ENCODE data around the gene AFDN. TPM values are rescaled to one million over a fixed set of nuclear protein-coding genes. Genes with fewer than 3 reads are reported as not detected.

The AFDN gene
- total RNA-seq, 4 donors from 2014 or later = 133 to 391 (median 148) TPM

GRCh38 chr6:167937948-167938911 lies 111.5 kb downstream of the AFDN start:
- H3K4me3 ChIP-seq = no peak overlapping the region
- WGBS = 65% methylated on average over 5 of the region's 5 CpGs
- no peaks in the 10 kb centered on the region for H3K27me3 ChIP-seq
- TF ChIP-seq POLR2A (IDR thresholded peaks at IDR 0.05) (no peak), CTCF (IDR thresholded peaks at IDR 0.05) (no peak), EP300 (IDR thresholded peaks at IDR 0.05) (no peak), POLR2AphosphoS5 (IDR thresholded peaks at IDR 0.05) (no peak)
- no peak for DNase-seq (ENCODE audit: low spot score in 2 of 2)
- peaks cover 9% of the 10 kb centered on the region for H3K4me1 ChIP-seq
- no peaks in the 10 kb centered on the region for H3K9me3 ChIP-seq
- no peaks in the 10 kb centered on the region for H3K36me3 ChIP-seq
- peak overlapping the region; percentile 5 for H3K27ac ChIP-seq

GRCh38 chr6:167941822-167942221 lies 115.1 kb downstream of the AFDN start:
- WGBS = 86% methylated on average over 3 of the region's 3 CpGs
- Histone ChIP-seq H3K27me3 (no peaks in the 10 kb centered on the region), H3K4me1 (peaks cover 9% of the 10 kb centered on the region), H3K36me3 (peaks cover 31% of the 10 kb centered on the region), H3K27ac (no peak overlapping the region), H3K4me3 (no peak overlapping the region), H3K9me3 (no peaks in the 10 kb centered on the region)
- TF ChIP-seq CTCF (IDR thresholded peaks at IDR 0.05) (no peak), EP300 (IDR thresholded peaks at IDR 0.05) (no peak), POLR2A (IDR thresholded peaks at IDR 0.05) (no peak), POLR2AphosphoS5 (IDR thresholded peaks at IDR 0.05) (no peak)
- DNase-seq (ENCODE audit: low spot score in 2 of 2) = no peak

GRCh38 chr6:167944130-167944529 lies 117.4 kb downstream of the AFDN start:
- no peak overlapping the region for H3K4me3 ChIP-seq
- no peaks in the 10 kb centered on the region for H3K4me1 ChIP-seq
- WGBS = 89% methylated on average over 4 of the region's 4 CpGs
- no peak for DNase-seq (ENCODE audit: low spot score in 2 of 2)
- H3K27ac ChIP-seq = no peak overlapping the region
- H3K36me3 ChIP-seq = peaks cover 54% of the 10 kb centered on the region
- no peaks in the 10 kb centered on the region for H3K27me3 ChIP-seq
- H3K9me3 ChIP-seq = no peaks in the 10 kb centered on the region
- TF ChIP-seq POLR2AphosphoS5 (IDR thresholded peaks at IDR 0.05) (no peak), EP300 (IDR thresholded peaks at IDR 0.05) (no peak), CTCF (IDR thresholded peaks at IDR 0.05) (no peak), POLR2A (IDR thresholded peaks at IDR 0.05) (no peak)

- Histone ChIP-seq H3K9me3 (no peaks in the 10 kb centered on the region), H3K4me3 (no peak overlapping the region), H3K27me3 (no peaks in the 10 kb centered on the region), H3K36me3 (peaks cover 73% of the 10 kb centered on the region), H3K4me1 (no peaks in the 10 kb centered on the region), H3K27ac (no peak overlapping the region)
- TF ChIP-seq POLR2AphosphoS5 (IDR thresholded peaks at IDR 0.05) (no peak), EP300 (IDR thresholded peaks at IDR 0.05) (no peak), POLR2A (IDR thresholded peaks at IDR 0.05) (no peak), CTCF (IDR thresholded peaks at IDR 0.05) (no peak)
- 93% methylated on average over 11 of the region's 11 CpGs for WGBS
- DNase-seq (ENCODE audit: low spot score in 2 of 2) = no peak
These were observed 119.3 kb downstream of the AFDN start for GRCh38 chr6:167946007-167946406.

- H3K27me3 ChIP-seq = no peaks in the 10 kb centered on the region
- no peaks in the 10 kb centered on the region for H3K4me1 ChIP-seq
- H3K9me3 ChIP-seq = no peaks in the 10 kb centered on the region
- DNase-seq (ENCODE audit: low spot score in 2 of 2) = no peak
- H3K36me3 ChIP-seq = peaks cover 79% of the 10 kb centered on the region
- no peak overlapping the region for H3K27ac ChIP-seq
- WGBS = 81% methylated on average over 5 of the region's 5 CpGs
- no peak overlapping the region for H3K4me3 ChIP-seq
- TF ChIP-seq POLR2A (IDR thresholded peaks at IDR 0.05) = no peak
- no peak for TF ChIP-seq POLR2AphosphoS5 (IDR thresholded peaks at IDR 0.05)
- TF ChIP-seq CTCF (IDR thresholded peaks at IDR 0.05) = no peak
- TF ChIP-seq EP300 (IDR thresholded peaks at IDR 0.05) = no peak
These were observed 119.9 kb downstream of the AFDN start for GRCh38 chr6:167946604-167947003.

Measured in suprapubic skin (tissue), 4 donors.